Daoy (cell line): ENCODE results near the gene PER3. TPM values are rescaled to one million over a fixed set of nuclear protein-coding genes. Genes with fewer than 3 reads are reported as not detected.

Source experiments
- DNase-seq: peaks from one replicate; pipeline ENCODE4 v3.0.0-alpha.2; 2015; ENCODE audit warnings: low read depth
- total RNA-seq: library from RNA; depleted of rRNA; stranded (reverse); fragments of >200 nt; shearing (Covaris generic); gene quantifications from 2 replicates; pipeline ENCODE4 v1.2.3, GENCODE V29; 2014; rRNA removed

The PER3 gene
- 1.4 and 2.1 TPM in 2 replicates for total RNA-seq

DNA sequence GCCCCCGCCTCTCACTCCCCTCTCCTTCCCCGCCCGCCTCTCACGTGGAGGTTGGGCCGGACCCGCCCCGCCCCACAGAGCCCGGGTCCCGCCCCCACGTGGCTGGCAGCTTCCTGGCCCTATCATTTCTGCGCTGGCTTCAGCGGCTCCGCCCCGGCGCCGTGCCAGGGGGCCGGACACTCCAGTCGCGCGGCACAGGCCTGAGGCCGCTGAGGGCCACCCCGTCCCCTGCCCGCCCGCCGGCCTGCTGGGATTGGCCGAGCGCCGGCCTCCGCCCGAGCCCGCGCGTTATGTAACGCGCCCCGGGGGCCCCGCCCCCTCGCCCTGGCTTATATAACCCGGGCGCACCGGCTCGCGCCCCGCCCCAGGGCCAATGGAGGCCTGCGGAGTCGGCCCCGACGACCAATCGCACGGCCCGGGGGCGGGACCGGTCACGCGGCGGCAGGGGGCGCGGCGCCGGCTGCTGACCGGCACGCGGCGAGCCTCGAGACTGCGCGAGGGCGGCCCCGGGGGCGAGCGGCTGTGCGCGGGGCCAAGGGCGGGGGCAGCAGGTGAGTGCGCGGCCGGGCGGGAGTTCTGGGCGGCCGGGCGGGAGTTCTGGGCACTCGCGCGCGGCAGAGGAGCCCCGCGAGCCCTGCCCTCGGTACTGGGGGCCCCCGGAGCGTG is at the start of gene PER3:
Gene PER3 (plus strand): TSS at position 466 of the 666 bp plus-strand sequence. CDS start 587 bp downstream, outside the sequence.
- DNase-seq: peak; percentile 98

DNA sequence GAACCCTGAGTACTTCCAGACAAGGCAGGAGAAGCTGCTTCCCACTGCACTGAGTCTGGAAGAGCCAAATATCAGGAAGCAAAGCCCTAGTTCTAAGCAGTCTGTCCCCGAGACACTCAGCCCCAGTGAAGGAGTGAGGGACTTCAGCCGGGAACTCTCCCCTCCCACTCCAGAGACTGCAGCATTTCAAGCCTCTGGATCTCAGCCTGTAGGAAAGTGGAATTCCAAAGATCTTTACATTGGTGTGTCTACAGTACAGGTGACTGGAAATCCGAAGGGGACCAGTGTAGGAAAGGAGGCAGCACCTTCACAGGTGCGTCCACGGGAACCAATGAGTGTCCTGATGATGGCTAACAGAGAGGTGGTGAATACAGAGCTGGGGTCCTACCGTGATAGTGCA is 46.0 kb upstream of the PER3 start:
- DNase-seq: no peak

DNA sequence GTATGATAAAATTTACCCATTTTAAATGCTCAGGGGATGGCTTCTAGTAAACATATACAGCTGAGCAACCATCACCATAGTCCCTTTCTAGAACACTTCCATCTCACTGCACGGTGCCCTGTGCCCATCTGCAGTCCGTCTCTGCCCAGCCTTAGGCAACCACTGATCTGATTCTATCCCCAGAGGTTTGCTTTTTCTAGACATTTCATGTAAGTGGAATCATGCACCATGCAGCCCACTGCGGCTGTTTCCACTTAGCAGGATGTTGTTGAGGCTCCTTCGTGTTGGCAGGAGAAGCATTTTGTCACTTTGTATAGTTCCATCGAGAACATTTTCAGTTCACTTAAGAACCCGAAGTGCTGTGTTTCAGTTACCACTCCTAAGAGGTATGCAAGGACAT is 40.7 kb upstream of the PER3 start:
- DNase-seq: no peak

DNA sequence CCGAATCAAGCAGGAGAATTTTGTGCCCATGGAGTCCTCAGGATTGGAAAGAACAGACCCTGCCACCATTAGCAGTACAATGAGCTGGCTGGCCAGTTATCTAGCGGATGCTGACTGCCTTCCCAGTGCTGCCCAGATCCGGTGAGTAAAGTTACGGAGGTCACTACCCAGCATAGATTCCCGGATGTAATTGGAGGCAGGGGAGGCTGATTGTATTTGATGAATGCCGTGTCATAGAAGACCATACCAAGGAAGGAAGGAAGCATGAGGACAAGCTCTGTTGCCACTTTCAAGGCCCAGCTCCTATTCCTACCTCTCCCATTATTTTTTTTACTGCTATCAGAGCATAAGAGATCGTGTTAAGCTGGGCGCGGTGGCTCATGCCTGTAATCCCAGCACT is 39.2 kb upstream of the PER3 start:
- DNase-seq: no peak

DNA sequence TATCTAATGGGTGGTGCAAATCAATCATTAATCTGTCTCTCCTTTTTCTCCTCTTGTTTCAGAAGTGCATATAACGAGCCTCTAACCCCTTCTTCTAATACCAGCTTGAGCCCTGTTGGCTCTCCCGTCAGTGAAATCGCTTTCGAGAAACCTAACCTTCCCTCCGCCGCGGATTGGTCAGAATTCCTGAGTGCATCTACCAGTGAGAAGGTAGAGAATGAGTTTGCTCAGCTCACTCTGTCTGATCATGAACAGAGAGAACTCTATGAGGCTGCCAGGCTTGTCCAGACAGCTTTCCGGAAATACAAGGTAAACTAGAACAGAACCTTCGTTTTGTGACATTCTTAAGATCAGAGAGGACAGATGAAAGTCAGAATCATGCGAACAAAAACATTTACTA is 38.3 kb upstream of the PER3 start:
- DNase-seq: no peak

DNA sequence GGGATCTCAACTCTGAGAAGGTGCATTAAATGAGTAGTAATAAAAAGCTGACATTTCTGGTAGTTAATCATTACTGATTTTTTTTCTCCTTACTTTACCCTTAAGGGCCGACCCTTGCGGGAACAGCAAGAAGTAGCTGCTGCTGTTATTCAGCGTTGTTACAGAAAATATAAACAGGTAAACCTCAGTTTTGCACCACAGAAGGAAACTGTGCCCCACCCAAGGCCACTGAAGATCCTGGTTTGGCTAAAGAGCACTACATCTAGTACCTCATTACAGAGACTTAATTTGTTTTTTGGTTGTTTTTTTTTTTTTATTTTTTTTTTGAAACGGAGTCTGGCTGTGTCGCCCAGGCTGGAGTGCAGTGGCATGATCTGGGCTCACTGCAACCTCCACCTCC is 36.5 kb upstream of the PER3 start:
- DNase-seq: no peak

DNA sequence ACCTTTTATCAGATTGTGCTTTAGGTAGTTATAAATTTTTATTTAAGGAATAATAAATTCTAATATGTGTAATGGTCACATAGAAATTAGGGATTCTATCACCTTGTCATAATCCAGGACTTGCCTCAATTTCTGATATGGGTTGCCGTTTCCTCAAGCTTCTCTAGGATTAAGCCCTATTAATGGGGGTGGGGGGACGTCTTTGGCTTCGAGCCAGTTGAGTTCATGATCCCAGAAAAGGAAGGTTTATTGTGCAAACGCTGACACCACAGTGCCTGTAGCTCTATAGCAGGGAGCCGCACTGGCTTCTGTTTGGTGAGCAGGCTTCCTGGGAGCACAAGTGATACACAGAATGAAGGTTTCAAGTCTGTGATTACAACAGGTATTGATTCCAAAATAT is 35.0 kb upstream of the PER3 start:
- no peak for DNase-seq

DNA sequence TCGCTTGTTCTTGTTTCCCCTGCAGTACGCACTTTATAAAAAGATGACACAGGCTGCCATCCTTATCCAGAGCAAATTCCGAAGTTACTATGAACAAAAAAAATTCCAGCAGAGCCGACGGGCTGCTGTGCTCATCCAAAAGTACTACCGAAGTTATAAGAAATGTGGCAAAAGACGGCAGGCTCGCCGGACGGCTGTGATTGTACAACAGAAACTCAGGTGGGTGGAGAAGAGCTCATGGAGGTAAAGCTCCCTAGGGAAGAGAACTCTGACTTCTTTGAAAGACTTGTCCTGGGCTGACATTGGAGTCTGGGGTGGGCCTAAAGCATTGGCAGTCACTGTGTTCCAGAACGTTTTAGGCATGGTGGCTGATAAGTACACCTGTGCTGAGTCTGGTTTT is 32.9 kb upstream of the PER3 start:
- no peak for DNase-seq

DNA sequence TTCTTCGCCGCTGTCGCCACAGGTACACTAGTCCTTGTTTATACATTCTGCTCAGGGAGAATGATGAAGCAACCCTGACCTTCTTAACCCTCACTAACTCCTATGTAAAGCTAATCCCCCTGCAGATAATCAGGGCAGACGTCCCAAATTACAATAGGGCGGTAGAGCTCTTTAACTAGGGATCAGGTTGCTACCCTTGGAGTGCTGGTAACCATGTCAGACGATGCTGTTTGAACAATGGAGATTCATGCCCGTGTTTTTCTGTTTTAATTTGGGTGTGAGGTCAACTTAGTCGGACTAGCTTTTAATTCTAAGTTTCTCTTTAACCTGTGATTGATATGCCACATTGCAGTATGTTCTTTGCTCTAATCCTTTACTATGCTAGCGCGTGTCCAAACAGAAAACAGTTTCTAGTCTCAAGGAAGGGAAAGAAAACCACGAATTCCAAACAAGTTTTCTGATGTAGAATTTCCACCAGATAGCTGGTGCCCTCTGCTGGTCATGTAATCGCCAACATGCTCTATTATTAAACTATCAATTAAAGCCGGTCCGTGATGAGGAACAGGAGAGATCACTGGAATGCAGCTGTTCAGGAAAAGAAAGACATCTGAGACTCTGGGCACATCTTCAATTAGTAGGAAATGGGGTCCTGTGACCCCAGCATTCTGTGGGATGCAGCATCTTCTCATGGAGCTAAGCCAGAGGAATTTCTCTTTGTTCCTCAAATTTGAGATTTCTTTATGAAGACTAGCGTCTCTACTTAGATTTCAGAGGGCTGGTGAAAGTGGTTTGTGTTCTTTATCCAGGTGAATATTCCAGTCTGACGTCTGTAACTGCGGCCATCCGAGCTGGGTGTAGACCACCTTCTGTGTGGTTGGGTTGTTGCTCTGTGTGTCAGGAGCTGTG is 31.3 kb upstream of the PER3 start:
- DNase-seq: peak; percentile 59

DNA sequence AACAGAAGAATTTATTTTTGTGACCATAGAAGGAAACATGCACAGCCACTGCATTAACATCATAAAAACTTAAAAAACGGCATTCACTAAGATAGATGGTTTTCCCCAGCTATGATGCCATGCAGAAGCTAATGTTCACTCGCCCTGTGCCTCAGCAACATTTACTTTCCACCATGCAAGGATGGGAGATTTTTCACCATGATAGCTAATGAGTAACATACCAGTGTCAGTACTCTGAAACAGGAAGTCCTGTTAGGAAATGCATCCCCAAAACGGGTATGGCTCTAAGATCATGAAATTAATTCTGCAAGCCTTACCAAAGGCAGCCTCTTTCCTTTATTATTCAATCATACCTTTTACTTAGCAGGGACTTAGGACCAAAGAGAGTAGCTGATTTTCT is 30.4 kb upstream of the PER3 start:
- no peak for DNase-seq

DNA sequence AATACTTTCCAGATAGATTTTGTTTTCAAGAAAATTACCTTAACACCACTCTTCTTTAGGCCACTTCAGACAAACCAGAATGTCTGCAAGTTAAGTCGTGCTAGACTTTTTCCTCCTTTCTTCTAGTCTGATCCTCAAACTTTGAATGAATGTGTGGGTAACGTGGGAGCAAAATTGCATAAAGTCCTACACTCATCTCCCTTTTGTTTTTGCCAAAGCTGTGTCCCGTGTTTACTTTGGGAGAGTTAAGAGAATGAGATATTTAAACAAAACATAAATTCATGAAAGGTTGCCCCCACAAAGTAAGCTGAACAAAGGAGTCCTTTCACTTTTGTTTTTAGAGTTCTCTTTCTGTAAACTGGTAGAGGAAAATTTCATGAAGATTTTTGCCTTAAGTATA is 29.9 kb upstream of the PER3 start:
- no peak for DNase-seq

DNA sequence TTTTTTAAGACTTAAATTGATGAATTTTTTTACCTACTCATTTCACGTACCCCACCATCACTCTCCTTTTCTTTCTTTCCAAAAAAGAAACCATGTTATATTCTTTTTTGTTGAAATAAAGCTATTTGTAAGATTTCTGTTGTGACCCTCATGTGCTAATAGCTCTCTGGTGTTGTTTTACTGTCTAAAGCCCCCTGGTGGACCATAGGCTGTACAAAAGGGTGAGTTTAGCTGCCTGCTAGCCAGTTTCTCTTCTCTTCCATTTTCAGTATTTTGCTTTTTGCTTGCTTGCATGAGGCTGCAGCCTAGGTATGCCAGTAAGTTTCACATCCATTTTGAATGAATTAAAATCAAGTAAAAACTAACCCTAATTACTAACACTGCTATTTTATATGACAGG is 28.6 kb upstream of the PER3 start:
- no peak for DNase-seq

DNA sequence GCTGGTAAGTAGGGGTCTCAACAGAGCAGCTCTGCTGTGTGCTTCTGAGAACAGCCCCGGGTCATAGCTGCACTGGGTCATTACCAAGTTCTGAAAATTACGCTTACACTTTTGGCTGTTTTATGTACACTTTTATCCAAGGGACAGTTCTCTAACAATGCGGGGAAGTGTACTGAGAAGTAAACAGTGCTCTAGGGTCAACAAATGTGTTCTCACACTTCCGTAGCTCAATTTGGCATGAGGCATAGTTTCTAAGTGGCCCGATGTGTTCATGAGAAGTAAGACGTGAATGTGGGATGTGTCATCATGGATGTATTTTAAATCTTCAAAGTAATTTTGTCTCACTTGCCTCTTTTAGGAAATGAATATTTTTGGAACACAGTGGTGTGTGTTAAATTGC is 23.8 kb upstream of the PER3 start:
- DNase-seq: no peak

DNA sequence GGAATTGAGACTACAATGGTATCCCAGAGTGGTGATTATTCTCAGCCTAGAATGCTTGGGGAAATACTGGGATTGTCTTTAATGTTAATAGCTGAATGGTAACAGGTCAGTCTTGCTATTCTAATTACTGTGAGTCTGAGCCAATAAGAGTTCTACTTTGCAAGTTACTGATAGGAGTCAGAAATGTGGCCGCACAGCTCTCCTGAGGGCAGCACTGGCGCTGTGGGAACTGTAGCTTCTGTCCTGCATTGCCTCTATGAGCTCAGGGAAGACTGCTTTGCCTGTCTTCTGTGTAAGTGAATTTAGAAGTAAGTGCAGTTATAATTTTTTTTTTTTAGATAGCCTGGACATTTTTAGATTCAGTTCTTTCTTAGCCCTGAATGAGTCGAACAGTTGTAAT is 23.0 kb upstream of the PER3 start:
- DNase-seq: no peak

DNA sequence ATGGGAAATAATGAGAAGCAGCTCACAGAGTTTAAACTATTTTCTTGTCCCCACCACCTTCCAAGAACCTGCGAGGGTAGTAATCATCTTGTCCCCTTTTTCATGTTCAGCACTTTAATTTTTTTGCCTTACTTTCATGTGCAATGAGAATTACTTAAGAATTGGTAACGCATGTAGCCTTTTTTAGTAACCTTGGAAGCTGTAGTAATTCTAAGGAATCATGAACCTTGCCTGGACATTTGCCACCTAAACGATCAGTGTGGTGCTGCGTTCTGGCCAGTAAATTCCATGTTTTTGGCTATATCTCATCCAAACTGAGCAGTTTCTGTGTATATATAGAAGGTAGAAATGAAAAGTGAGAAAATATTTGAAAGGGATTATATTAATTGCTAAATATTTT is 16.9 kb upstream of the PER3 start:
- no peak for DNase-seq

DNA sequence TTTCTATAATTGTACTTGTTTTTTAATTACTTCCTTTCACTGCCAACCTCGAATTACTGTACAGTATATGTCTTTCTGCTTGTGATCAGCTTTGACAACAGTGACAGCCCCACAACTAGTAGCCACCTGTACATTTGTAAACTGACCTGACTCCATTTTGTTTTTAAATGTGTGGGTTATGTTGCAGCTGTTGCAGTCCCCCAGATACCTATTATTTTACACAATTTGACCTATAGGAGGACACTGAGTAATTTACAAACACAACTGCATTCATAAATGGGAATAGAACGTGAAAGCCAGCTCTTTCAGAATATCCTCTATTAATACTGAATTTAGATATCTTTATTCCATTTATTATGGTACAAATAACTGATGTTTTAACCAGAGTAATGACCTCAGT is 15.5 kb upstream of the PER3 start:
- DNase-seq: no peak

DNA sequence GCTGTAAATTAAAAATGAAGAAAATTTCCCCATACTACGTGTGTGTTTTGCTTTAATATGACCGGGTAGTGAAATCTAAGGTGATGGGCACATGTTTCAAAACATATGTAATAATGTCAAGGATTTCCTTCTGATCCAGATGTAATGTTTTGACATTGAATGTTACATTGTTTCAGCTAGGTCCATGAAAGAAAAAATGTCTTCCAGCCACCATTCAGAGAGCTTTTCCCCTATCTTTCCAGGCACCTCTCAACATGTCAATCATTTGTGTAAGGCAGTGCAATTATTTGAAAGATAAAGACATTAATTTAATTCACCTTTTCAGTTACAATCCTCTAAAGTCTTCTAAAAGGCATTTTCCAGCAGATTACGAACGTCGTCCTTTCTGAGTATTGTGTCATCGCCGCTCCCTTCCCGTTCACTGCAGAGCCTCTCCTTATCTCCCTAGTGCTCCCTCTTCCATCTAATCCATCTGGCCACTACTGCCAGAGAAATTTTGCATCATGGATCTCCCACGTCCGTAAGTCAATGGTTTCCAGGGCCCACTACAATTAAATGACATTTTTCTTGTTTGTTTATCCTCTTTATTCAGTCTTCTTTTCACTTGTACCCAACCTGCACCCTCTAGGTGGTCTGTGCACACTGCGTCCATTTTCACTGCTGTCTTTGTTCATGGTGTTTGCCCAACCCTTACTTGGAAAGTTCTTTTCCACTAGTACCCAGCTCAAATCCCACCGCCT is 14.2 kb upstream of the PER3 start:
- DNase-seq: no peak

DNA sequence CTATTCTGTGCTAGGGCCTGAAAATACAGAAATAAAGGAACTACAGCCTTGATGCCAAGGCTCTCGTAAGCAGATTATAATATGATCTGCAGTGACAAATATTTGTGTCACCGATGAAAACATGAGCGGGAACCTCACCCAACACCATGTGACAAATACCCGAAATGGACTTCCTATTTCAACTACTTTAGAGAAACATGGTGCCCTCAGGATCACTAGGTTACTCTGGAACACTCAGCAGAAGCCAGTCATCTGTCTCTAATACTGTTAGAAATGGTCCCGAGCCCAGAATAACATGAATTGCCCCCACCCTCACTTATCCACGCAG is 13.5 kb upstream of the PER3 start:
- DNase-seq: no peak

DNA sequence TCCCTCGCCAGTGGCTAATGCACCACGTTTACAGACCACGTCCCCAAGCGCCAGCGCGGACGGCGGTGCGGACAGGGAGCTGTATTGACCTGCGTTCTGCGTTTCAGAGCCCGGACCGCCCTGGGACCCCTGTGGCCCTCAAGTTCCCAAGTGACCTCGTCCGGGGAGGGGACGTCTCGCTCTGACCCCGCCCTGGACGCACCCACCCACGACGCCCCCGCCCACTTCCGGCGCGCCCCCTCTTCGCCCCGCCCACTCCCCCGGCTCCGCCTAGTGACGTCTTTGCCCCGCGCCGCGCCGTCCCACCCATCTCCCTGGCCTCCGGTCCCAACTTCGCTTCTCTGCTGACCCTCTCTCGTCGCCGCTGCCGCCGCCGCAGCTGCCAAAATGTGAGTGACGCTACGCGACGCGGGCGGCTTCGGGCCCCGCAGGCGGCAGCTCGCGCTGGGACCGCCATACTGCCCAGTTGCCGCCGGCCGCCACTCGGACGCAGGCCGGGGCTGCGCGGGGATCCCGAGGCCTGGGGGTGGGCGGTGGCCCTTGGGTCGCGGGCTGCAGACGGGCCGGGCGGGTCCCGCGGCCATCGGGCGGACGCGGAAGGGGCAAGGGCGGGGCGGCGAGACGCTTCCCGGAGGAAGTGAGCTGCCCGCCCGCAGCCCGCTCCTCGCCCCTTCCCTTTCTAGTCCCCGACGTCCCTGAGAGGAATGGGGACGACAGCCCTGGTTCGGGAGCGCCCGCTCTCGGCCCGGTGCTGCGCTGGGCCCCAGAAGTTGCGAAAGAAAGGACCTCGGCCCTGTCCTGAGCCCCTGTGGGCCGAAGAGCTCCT is 12.9 kb upstream of the PER3 start, which contains the start of gene VAMP3:
Gene VAMP3 (plus strand): TSS at position 300 of the 826 bp plus-strand sequence. CDS start 88 bp downstream, at position 388.
- peak; percentile 89 for DNase-seq

DNA sequence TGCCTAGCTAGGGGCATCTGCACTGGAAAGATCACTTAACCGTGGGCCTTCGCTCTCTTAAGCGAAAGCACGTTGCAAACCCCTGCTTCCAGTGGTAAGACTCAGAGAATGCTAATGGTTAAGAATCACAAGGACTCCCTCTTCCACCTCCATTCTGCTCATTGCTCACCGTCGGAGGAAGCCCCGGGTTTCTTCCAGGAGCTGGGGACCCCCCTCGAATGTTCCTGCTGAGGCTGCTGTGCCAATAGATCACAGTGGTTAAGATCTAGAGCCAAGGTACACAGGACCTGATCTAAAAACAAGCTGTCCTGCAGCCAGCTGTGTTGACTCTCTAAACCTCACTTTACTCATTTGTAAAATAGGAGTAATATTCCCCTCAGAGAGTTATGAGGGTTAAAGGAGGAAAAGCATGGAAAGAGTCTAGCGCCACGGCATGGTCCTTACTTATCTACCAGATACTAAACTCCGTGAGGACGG is 12.2 kb upstream of the PER3 start:
- no peak for DNase-seq

DNA sequence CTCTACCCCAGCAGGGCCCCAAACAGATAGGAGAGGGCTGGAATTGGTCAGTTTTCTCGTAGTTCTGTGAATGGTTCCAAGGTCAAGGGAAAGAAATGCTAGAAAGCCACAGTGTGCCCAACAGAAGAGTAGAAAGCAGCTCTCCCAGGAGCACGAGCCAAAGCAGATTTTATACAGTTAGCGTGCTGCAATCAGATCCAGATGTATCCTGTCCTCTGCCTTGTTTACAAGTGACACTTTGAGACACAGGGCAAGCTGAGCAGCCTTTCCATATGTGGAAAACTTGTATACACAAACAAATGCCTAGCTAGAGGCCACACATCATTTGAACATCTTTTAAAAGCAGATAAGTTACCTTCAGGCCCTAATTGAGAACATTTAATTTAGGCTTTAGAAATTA is 6.5 kb upstream of the PER3 start:
- no peak for DNase-seq
